K562 (cell line): Measurements from ENCODE around the gene SMIM13. TPM values are rescaled to one million over a fixed set of nuclear protein-coding genes. Genes with fewer than 3 reads are reported as not detected.

Experiments used
- ARID2 ChIP-seq: fragments of 450-650 bp; IDR thresholded peaks from 2 replicates; pipeline ENCODE4 v1.6.1; 2017; ENCODE audit warnings: antibody characterized with exemption, mild to moderate bottlenecking
- DNMT1 ChIP-seq: fragments of 450-650 bp; IDR thresholded peaks from 2 replicates; pipeline ENCODE4 v1.6.1; 2016; ENCODE audit warnings: antibody characterized with exemption, mild to moderate bottlenecking
- FOXO4 ChIP-seq: fragments of 450-650 bp; formaldehyde crosslinking; IDR thresholded peaks from 2 replicates; pipeline ENCODE4 v1.4.0; 2020; ENCODE audit warnings: mild to moderate bottlenecking, moderate library complexity
- MECOM ChIP-seq: fragments of 250-450 bp; sonication (Bioruptor Pico); IDR thresholded peaks from 2 replicates; pipeline ENCODE4 v1.8.0; 2022; ENCODE audit warnings: inconsistent platforms
- NR2C2 ChIP-seq, 2 experiments: fragments of 200-800 bp in 1 of 2; sonication (Bioruptor generic) in 1 of 2; sonication (generic) in 1 of 2; formaldehyde crosslinking in 1 of 2; IDR thresholded peaks; 2 replicates each; pipeline versions ENCODE4 v1.6.1 to v1.8.0; 2016 to 2022; ENCODE audit warnings: mild to moderate bottlenecking in 1 of 2, missing compliant biosample characterization in 1 of 2, missing genetic modification characterization in 1 of 2, missing genetic modification reagents in 1 of 2
- RFX1 ChIP-seq: fragments of 450-650 bp; IDR thresholded peaks from 2 replicates; pipeline ENCODE4 v1.6.1; 2016; ENCODE audit warnings: mild to moderate bottlenecking, moderate library complexity
- SMAD4 ChIP-seq: fragments of 250-450 bp; sonication (Bioruptor Pico); conservative IDR thresholded peaks from 2 replicates; pipeline ENCODE4 v1.8.0; 2021; ENCODE audit warnings: inconsistent platforms, mild to moderate bottlenecking, moderate library complexity
- TFAP4 ChIP-seq: sonication (generic); formaldehyde crosslinking; IDR thresholded peaks from 2 replicates; pipeline ENCODE4 v1.8.0; 2022; ENCODE audit warnings: missing genetic modification reagents, mild to moderate bottlenecking, moderate library complexity, borderline replicate concordance
- THAP12 ChIP-seq: fragments of 250-450 bp; sonication (Bioruptor Pico); IDR thresholded peaks from 2 replicates; pipeline ENCODE4 v1.9.0; 2021; ENCODE audit warnings: mild to moderate bottlenecking, inconsistent platforms
- YBX1 ChIP-seq: fragments of 450-650 bp; IDR thresholded peaks from 2 replicates; pipeline ENCODE4 v1.7.1; 2016; ENCODE audit warnings: mild to moderate bottlenecking
- ZC3H8 ChIP-seq: fragments of 450-650 bp; IDR thresholded peaks from 2 replicates; pipeline ENCODE4 v1.6.1; 2017
- ZNF395 ChIP-seq: fragments of 200-800 bp; sonication (Bioruptor generic); IDR thresholded peaks from 2 replicates; pipeline ENCODE4 v1.6.1; 2017; ENCODE audit warnings: missing genetic modification characterization, missing compliant biosample characterization
- ZNF57 ChIP-seq: fragments of 450-650 bp; formaldehyde crosslinking; IDR thresholded peaks from 2 replicates; pipeline ENCODE4 v1.4.0; 2020; ENCODE audit warnings: mild to moderate bottlenecking, moderate library complexity
- polyA plus RNA-seq, 8 experiments: library from polyadenylated mRNA; depleted of rRNA in 4 of 8; stranded (reverse) in 5 of 8; unstranded in 3 of 8; fragments of >200 nt; fragmentation: Nextera tagmentation in 2 of 8; fragmentation: Illumina TruSeq in 1 of 8; extraction: Ambion mirVana in 2 of 8; extraction: Trizol in 1 of 8; gene quantifications; 2 replicates each; pipeline versions ENCODE4 v1.2.1 to v1.2.3, GENCODE V29; 2011 to 2014; ENCODE audit warnings: inconsistent platforms in 1 of 8, missing spikeins in 1 of 8
- total RNA-seq, 7 experiments: library from RNA; depleted of rRNA in 6 of 7; stranded (reverse); fragments of >200 nt in 6 of 7; fragmentation: Illumina TruSeq in 2 of 7; extraction: Trizol in 2 of 7; gene quantifications; 2 replicates each; pipeline versions ENCODE4 v1.2.1 to v1.2.3, GENCODE V29; 2011 to 2021; ENCODE audit warnings: low replicate concordance in 1 of 7

Gene SMIM13
- total and polyA plus RNA-seq, 9 of the 15 experiments (the other 6 are each of a cell fraction or from before 2014, with no cell fraction given): 5.5 to 24.8 (median 11.7) TPM

GRCh38 chr6:11111769-11112437 is 18.3 kb downstream of the SMIM13 start (continued):
- TF ChIP-seq THAP12 (CRISPR knock-in tag): no peak
- TF ChIP-seq SMAD4: peak; percentile 73
- TF ChIP-seq ZC3H8: no peak
- TF ChIP-seq DNMT1: no peak
- TF ChIP-seq FOXO4 (CRISPR knock-in tag): no peak
- no peak for TF ChIP-seq ZNF57 (CRISPR knock-in tag)
- TF ChIP-seq YBX1: no peak
- TF ChIP-seq RFX1: no peak
- TF ChIP-seq NR2C2 (CRISPR knock-in tag; IDR thresholded peaks at IDR 0.05): no peak
- 0 out of 2 replicates have a peak, but pooled peaks have one; percentile 55 for TF ChIP-seq NR2C2 (tag; IDR thresholded peaks at IDR 0.05)
- 0 out of 2 replicates have a peak, but pooled peaks have one; percentile 37 for TF ChIP-seq ZNF395 (CRISPR knock-in tag)
- no peak for TF ChIP-seq ARID2
- 0 out of 2 replicates have a peak, but pooled peaks have one; percentile 38 for TF ChIP-seq MECOM
- peak; percentile 52 for TF ChIP-seq TFAP4
